Mesendoderm (in vitro differentiated cells): ENCODE measurements around the gene VTN.
A peak's percentile ranks its signal among the peaks of the same experiment; 100 is the strongest.

Experiments
- DNase-seq: peaks from one replicate; pipeline ENCODE4 v3.0.0; 2013
- H2AK5ac ChIP-seq: 2 replicates; pipeline ENCODE4 v1.6.1; 2013; ENCODE audit warnings: low read length, inconsistent platforms
- H2BK120ac ChIP-seq: 2 replicates; pipeline ENCODE4 v1.6.1; 2013; ENCODE audit warnings: low read depth, mild to moderate bottlenecking, low read length, moderate library complexity, mixed read lengths
- H2BK15ac ChIP-seq: replicated peaks from 2 replicates; pipeline ENCODE4 v1.6.1; 2013; ENCODE audit warnings: low read depth, mild to moderate bottlenecking, moderate library complexity
- H2BK5ac ChIP-seq: 2 replicates; pipeline ENCODE4 v1.6.1; 2013; ENCODE audit warnings: low read length, inconsistent platforms
- H3K18ac ChIP-seq: 2 replicates; pipeline ENCODE4 v1.6.1; 2013; ENCODE audit warnings: mild to moderate bottlenecking, low read length, mixed read lengths
- H3K23ac ChIP-seq: one replicate; pipeline ENCODE4 v1.6.1; 2013; ENCODE audit warnings: low read length
- H3K27ac ChIP-seq: 2 replicates; pipeline ENCODE4 v1.5.1; 2013; ENCODE audit warnings: low read depth, mild to moderate bottlenecking, inconsistent platforms, low read length, moderate library complexity
- H3K27me3 ChIP-seq: 2 replicates; pipeline ENCODE4 v1.6.1; 2013; ENCODE audit warnings: low read length, control low read depth, mild to moderate bottlenecking, inconsistent platforms; ENCODE audit not compliant: insufficient read depth, poor library complexity
- H3K36me3 ChIP-seq: 2 replicates; pipeline ENCODE4 v1.6.1; 2013; ENCODE audit warnings: low read length, inconsistent platforms; ENCODE audit not compliant: control insufficient read depth, insufficient read depth
- H3K4ac ChIP-seq: one replicate; pipeline ENCODE4 v1.6.1; 2013; ENCODE audit warnings: low read depth, mild to moderate bottlenecking, low read length, moderate library complexity
- H3K4me1 ChIP-seq: 2 replicates; pipeline ENCODE4 v1.6.1; 2013; ENCODE audit warnings: low read depth, low read length, inconsistent platforms; ENCODE audit not compliant: control insufficient read depth
- H3K4me2 ChIP-seq: 2 replicates; pipeline ENCODE4 v1.6.1; 2013; ENCODE audit warnings: low read length
- H3K4me3 ChIP-seq: 2 replicates; pipeline ENCODE4 v1.5.1; 2013; ENCODE audit warnings: mild to moderate bottlenecking, low read length
- H3K56ac ChIP-seq: one replicate; pipeline ENCODE4 v1.6.1; 2013; ENCODE audit warnings: low read length
- H3K79me1 ChIP-seq: 2 replicates; pipeline ENCODE4 v1.6.1; 2013; ENCODE audit warnings: low read length, inconsistent platforms
- H3K79me2 ChIP-seq: 2 replicates; pipeline ENCODE4 v1.6.1; 2013; ENCODE audit warnings: mild to moderate bottlenecking, low read length; ENCODE audit not compliant: control insufficient read depth, insufficient read depth
- H3K9ac ChIP-seq: 2 replicates; pipeline ENCODE4 v1.6.1; 2013; ENCODE audit warnings: low read length, inconsistent platforms
- H4K5ac ChIP-seq: one replicate; pipeline ENCODE4 v1.6.1; 2013; ENCODE audit warnings: low read length
- H4K8ac ChIP-seq: one replicate; pipeline ENCODE4 v1.6.1; 2013; ENCODE audit warnings: low read depth, mild to moderate bottlenecking, control low read depth, low read length, moderate library complexity
- WGBS: extraction: QIAGEN DNeasy Blood & Tissue Kit; methylation state at CpG from one replicate; pipeline ENCODE4 v1.1.7; 2013; ENCODE audit warnings: low lambda C conversion rate, missing lambda C conversion rate; ENCODE audit not compliant: insufficient coverage; ENCODE audit errors: extremely low coverage; 5-methylcytosine and 5-hydroxymethylcytosine counted together

The VTN gene

GRCh38 chr17:28370744-28371103 is 617 bp upstream of the VTN start:
- DNase-seq = no peak
- Histone ChIP-seq H4K5ac (no peak overlapping the region), H3K9ac (peak overlapping the region; percentile 26), H3K4ac (no peak overlapping the region), H3K36me3 (no peaks in the 10 kb centered on the region), H3K79me2 (no peaks in the 10 kb centered on the region), H3K4me2 (no peak overlapping the region), H3K56ac (peak overlapping the region; percentile 51), H2BK120ac (no peak overlapping the region), H3K27me3 (peaks cover 12% of the 10 kb centered on the region), H2AK5ac (no peak overlapping the region), H2BK15ac (no peak overlapping the region), H3K79me1 (no peaks in the 10 kb centered on the region), H4K8ac (no peak overlapping the region), H3K4me3 (no peak overlapping the region), H3K27ac (no peak overlapping the region), H3K18ac (no peak overlapping the region), H3K4me1 (peaks cover 4% of the 10 kb centered on the region), H2BK5ac (no peak overlapping the region), H3K23ac (no peak overlapping the region)
- no CpG with 5 or more reads among the region's 1 CpG for WGBS

- Histone ChIP-seq H3K79me1 (no peaks in the 10 kb centered on the region), H3K27ac (no peak overlapping the region), H3K36me3 (no peaks in the 10 kb centered on the region), H3K4me1 (peaks cover 4% of the 10 kb centered on the region), H2AK5ac (no peak overlapping the region), H4K5ac (no peak overlapping the region), H3K23ac (no peak overlapping the region), H2BK15ac (no peak overlapping the region), H3K4me2 (no peak overlapping the region), H3K4me3 (no peak overlapping the region), H3K18ac (no peak overlapping the region), H2BK5ac (no peak overlapping the region), H4K8ac (no peak overlapping the region), H3K56ac (peak overlapping the region; percentile 49), H3K9ac (no peak overlapping the region), H3K27me3 (peaks cover 12% of the 10 kb centered on the region), H2BK120ac (no peak overlapping the region), H3K79me2 (no peaks in the 10 kb centered on the region), H3K4ac (no peak overlapping the region)
- no CpG with 5 or more reads among the region's 10 CpGs for WGBS
- DNase-seq = no peak
Measured at GRCh38 chr17:28369684-28370034, 448 bp downstream of the VTN start.

DNA sequence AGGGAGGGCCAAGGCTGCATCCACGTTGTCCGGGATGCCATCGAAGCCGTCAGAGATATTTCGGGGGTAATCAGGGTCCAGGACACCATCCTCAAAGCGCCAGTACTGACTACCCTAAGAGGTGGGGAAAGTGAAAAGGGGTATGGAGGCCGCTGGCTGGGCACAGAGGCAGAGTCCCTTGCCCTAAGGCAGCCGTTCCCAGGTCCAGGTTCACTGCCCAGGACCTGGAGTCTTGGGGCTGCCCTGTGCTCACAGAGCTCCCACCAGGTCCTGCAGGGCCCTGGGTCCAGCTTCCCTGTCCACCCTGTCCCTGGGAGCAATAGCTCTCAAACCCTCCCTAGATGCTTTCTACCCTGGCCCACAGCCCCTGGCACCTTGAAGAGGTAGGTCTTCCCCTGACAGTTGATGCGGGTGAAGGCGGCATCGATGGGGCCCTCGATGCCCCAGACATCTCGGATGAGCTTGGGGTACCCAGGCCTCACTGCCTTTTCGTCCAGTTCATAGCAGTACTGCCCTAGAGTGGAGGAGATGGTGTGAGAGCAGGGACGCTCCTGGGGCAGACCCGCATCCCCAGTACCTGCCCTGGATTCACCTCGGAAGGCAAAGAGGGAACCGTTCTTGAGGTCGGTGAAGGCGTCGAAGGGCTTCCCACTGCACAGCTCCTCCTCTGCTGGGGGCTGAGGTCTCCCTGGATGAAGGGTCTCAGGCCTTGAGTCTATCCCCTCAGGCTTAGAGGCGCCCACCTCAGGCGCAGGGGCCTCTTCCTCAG is 1.0 kb downstream of the VTN start:
- H3K27me3 ChIP-seq = peaks cover 12% of the 10 kb centered on the region
- DNase-seq = no peak
- H4K5ac ChIP-seq = no peak overlapping the region
- H3K79me2 ChIP-seq = no peaks in the 10 kb centered on the region
- no peak overlapping the region for H3K4ac ChIP-seq
- no peak overlapping the region for H3K4me2 ChIP-seq
- H4K8ac ChIP-seq = no peak overlapping the region
- H3K4me1 ChIP-seq = peaks cover 4% of the 10 kb centered on the region
- no CpG with 5 or more reads among the region's 23 CpGs for WGBS
- H3K23ac ChIP-seq = no peak overlapping the region
- H2BK15ac ChIP-seq = no peak overlapping the region
- no peak overlapping the region for H2BK120ac ChIP-seq
- H3K79me1 ChIP-seq = no peaks in the 10 kb centered on the region
- no peaks in the 10 kb centered on the region for H3K36me3 ChIP-seq
- no peak overlapping the region for H2BK5ac ChIP-seq
- H3K9ac ChIP-seq = no peak overlapping the region
- H3K27ac ChIP-seq = no peak overlapping the region
- no peak overlapping the region for H3K18ac ChIP-seq
- H3K4me3 ChIP-seq = no peak overlapping the region
- no peak overlapping the region for H2AK5ac ChIP-seq
- no peak overlapping the region for H3K56ac ChIP-seq

- H3K79me2 ChIP-seq = no peaks in the 10 kb centered on the region
- no peaks in the 10 kb centered on the region for H3K36me3 ChIP-seq
- H3K4me3 ChIP-seq = no peak overlapping the region
- H3K23ac ChIP-seq = no peak overlapping the region
- no peak for DNase-seq
- H4K5ac ChIP-seq = no peak overlapping the region
- H2BK5ac ChIP-seq = no peak overlapping the region
- H4K8ac ChIP-seq = no peak overlapping the region
- WGBS = no CpG with 5 or more reads among the region's 5 CpGs
- H3K4ac ChIP-seq = no peak overlapping the region
- no peak overlapping the region for H2AK5ac ChIP-seq
- peaks cover 4% of the 10 kb centered on the region for H3K4me1 ChIP-seq
- H3K79me1 ChIP-seq = no peaks in the 10 kb centered on the region
- no peak overlapping the region for H3K9ac ChIP-seq
- H3K27me3 ChIP-seq = peaks cover 9% of the 10 kb centered on the region
- H2BK15ac ChIP-seq = no peak overlapping the region
- H3K27ac ChIP-seq = no peak overlapping the region
- H3K56ac ChIP-seq = no peak overlapping the region
- no peak overlapping the region for H3K4me2 ChIP-seq
- no peak overlapping the region for H3K18ac ChIP-seq
- no peak overlapping the region for H2BK120ac ChIP-seq
Measured at GRCh38 chr17:28368306-28368831, 1.7 kb downstream of the VTN start.

DNA sequence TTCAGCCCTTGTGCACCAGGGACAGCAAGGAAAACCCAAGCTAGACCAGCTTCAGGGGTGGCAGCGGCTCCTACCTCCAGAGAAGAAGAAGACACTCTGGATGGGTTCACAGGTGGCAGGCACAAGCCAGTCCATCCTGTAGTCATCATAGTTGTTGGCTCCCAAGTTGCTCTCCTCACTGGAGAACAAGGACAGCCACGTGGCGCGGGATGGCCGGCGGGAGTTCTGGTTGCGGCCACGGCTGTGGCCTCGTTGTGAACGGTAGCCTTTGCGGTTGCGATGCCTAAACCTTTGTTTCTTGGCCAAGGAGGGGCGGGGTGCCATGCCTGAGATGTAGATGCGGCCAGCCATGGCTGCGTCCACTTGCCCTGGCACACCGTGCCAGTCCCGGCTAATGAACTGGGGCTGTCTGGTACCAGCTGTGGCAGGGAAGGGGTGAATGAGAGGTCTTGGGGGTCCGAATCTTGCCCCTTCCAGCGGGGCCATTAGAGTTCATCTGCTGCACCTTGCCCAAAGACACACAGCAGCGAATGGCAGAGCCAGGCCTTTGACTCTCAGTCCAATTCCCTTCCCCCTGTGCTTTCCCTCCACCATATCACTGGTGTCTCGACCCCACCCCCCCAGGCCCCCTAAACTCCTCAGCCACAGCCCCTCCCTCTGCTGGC is 2.3 kb downstream of the VTN start:
- Histone ChIP-seq H2BK15ac (no peak overlapping the region), H3K23ac (no peak overlapping the region), H4K8ac (no peak overlapping the region), H3K4me2 (no peak overlapping the region), H3K79me2 (no peaks in the 10 kb centered on the region), H2BK120ac (no peak overlapping the region), H3K56ac (no peak overlapping the region), H3K9ac (no peak overlapping the region), H3K4me1 (peaks cover 4% of the 10 kb centered on the region), H2AK5ac (no peak overlapping the region), H3K36me3 (no peaks in the 10 kb centered on the region), H4K5ac (no peak overlapping the region), H3K27me3 (peaks cover 3% of the 10 kb centered on the region), H3K18ac (no peak overlapping the region), H2BK5ac (no peak overlapping the region), H3K27ac (no peak overlapping the region), H3K4me3 (no peak overlapping the region), H3K4ac (no peak overlapping the region), H3K79me1 (no peaks in the 10 kb centered on the region)
- no CpG with 5 or more reads among the region's 21 CpGs for WGBS
- DNase-seq = no peak
